NT2/D1 (cell line): Measurements from ENCODE around the gene COX19.

Source experiments
- DNase-seq: peaks from one replicate; pipeline ENCODE4 v3.0.0-alpha.2; 2011; ENCODE audit warnings: low read depth, low spot score
- H3K27me3 ChIP-seq: 2 replicates; pipeline ENCODE4 v1.6.0; 2011; ENCODE audit warnings: mild to moderate bottlenecking; ENCODE audit not compliant: insufficient read length, insufficient read depth
- H3K36me3 ChIP-seq: 2 replicates; pipeline ENCODE4 v1.6.1; 2011; ENCODE audit warnings: mild to moderate bottlenecking, low read length, mixed read lengths; ENCODE audit not compliant: insufficient read depth, insufficient read length
- H3K4me1 ChIP-seq: 2 replicates; pipeline ENCODE4 v1.5.1; 2011; ENCODE audit not compliant: insufficient read depth, insufficient read length
- H3K4me3 ChIP-seq: 2 replicates; pipeline ENCODE4 v1.5.1; 2011; ENCODE audit warnings: low read depth; ENCODE audit not compliant: insufficient read length
- H3K9ac ChIP-seq: 2 replicates; pipeline ENCODE4 v1.6.0; 2011; ENCODE audit warnings: low read depth; ENCODE audit not compliant: insufficient read length
- H3K9me3 ChIP-seq: 2 replicates; pipeline ENCODE4 v1.5.1; 2011; ENCODE audit warnings: mild to moderate bottlenecking, low read length; ENCODE audit not compliant: insufficient read depth
- SUZ12 ChIP-seq: IDR thresholded peaks from 2 replicates; pipeline ENCODE4 v1.6.1; 2011; ENCODE audit not compliant: insufficient read length, insufficient read depth; ENCODE audit errors: extremely low read depth
- YY1 ChIP-seq: IDR thresholded peaks from 2 replicates; pipeline ENCODE4 v1.6.1; 2011; ENCODE audit not compliant: insufficient read length, insufficient read depth
- ZNF274 ChIP-seq: IDR thresholded peaks from 2 replicates; pipeline ENCODE4 v1.6.1; 2011; ENCODE audit warnings: mild to moderate bottlenecking, low read depth, low read length

COX19 gene

DNA sequence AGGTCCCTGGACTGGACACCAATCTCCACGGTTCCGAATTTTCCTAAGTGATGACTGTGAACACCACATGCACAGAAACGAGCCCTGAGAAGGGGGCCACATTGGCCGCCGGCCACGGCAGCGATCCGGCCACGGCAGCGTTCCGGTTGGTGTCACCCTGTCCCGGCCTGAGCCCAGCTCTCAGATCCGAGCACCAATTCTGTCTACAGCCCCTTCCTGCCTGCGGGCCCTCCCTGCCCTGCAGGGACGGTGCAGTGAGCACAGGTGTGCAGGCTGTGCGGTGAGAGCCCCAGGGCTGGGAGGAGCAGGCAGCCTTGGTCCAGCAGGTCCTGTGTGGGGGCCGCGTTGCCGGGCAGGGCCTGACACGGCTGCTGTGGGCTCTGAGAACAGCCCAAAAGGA is 39.3 kb upstream of the COX19 start:
- no peaks in the 10 kb centered on the region for H3K9me3 ChIP-seq
- H3K9ac ChIP-seq = no peak overlapping the region
- TF ChIP-seq SUZ12 = no peak
- no peak for TF ChIP-seq ZNF274
- TF ChIP-seq YY1 = no peak
- H3K4me3 ChIP-seq = no peak overlapping the region
- no peaks in the 10 kb centered on the region for H3K27me3 ChIP-seq
- DNase-seq = no peak
- peaks cover 17% of the 10 kb centered on the region for H3K4me1 ChIP-seq
- H3K36me3 ChIP-seq = peaks cover 35% of the 10 kb centered on the region

DNA sequence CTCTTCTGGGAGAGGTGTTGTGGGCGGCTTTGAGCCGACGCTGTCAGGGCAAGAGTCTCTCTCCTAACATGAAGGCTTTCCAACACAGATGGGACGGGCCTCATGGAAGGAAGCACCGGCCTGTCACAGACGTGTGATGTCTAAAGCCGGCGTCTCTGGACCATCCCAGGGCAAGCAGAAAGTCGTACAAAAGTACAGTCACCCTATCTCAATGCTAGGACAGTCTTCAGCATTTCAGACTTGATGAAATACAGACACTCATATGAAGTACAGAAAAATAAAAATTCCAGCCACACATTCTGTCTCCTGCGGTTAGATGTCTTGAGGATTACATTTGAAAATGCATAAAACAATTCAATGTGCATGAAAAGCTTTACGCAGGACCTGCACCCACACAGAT is 38.2 kb upstream of the COX19 start:
- Histone ChIP-seq H3K9ac (no peak overlapping the region), H3K9me3 (no peaks in the 10 kb centered on the region), H3K4me1 (peaks cover 20% of the 10 kb centered on the region), H3K27me3 (no peaks in the 10 kb centered on the region), H3K36me3 (peaks cover 37% of the 10 kb centered on the region), H3K4me3 (no peak overlapping the region)
- TF ChIP-seq ZNF274 = no peak
- TF ChIP-seq SUZ12 = no peak
- no peak for TF ChIP-seq YY1
- no peak for DNase-seq

DNA sequence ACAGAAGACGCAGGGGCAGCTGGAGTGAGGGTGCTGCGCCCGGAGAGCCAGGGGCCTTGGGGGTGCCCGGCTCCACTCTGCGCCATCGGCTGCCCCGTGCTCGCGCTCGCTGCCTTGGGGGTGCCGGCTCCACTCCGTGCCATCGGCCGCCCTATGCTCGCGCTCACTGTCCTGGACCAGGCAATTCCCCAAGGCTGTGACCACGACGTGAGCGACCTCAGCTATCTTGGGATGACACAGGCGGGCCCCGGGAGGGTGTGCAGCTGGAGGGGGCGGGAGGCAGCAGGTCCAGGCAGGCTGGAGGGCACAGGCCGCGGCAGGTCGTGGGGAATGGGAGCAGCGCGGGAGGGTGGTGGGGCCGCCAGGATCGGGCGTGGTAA is 37.4 kb upstream of the COX19 start:
- Histone ChIP-seq H3K4me1 (peaks cover 19% of the 10 kb centered on the region), H3K27me3 (no peaks in the 10 kb centered on the region), H3K9ac (peak overlapping the region; percentile 1), H3K9me3 (no peaks in the 10 kb centered on the region), H3K4me3 (no peak overlapping the region), H3K36me3 (peaks cover 39% of the 10 kb centered on the region)
- DNase-seq = no peak
- no peak for TF ChIP-seq SUZ12
- TF ChIP-seq ZNF274 = no peak
- TF ChIP-seq YY1 = no peak

DNA sequence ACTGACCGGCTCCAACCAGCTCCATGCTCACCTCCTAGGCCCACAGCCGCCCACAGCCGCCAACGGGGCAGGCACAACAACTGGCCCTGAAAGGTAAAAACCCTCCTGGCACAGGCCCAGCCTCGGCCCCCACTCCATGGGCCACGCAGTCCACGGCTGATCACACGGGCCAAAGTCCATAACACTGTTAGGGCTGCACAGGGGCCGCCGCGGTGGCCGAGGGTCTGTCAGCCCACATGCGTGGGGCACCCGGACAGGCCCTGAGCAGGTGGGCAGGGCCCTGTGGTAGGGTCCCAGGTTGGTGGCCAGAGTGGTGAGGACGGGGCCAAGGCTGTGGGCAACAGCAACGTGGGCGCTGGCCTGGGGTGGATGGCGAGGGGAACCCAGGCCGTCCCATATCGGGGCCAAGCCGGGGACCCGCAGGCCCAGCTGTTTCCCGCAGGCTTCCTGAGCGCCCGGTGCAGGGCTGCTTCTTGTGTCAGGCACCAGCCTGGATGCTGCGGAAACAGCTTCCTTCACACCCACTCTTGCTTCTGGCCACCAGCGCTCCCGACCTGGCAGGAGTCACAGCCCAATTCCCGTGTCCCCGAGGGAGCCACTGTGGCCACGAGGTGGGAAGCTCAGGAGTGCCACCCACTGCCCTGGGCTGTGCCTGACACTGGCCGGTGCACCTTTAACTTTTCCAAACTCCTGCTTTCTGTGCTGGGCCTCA is 36.8 kb upstream of the COX19 start:
- Histone ChIP-seq H3K9ac (peak overlapping the region; percentile 1), H3K4me1 (peaks cover 19% of the 10 kb centered on the region), H3K36me3 (peaks cover 40% of the 10 kb centered on the region), H3K27me3 (no peaks in the 10 kb centered on the region), H3K4me3 (no peak overlapping the region), H3K9me3 (no peaks in the 10 kb centered on the region)
- no peak for DNase-seq
- TF ChIP-seq YY1 = no peak
- TF ChIP-seq ZNF274 = no peak
- TF ChIP-seq SUZ12 = no peak

DNA sequence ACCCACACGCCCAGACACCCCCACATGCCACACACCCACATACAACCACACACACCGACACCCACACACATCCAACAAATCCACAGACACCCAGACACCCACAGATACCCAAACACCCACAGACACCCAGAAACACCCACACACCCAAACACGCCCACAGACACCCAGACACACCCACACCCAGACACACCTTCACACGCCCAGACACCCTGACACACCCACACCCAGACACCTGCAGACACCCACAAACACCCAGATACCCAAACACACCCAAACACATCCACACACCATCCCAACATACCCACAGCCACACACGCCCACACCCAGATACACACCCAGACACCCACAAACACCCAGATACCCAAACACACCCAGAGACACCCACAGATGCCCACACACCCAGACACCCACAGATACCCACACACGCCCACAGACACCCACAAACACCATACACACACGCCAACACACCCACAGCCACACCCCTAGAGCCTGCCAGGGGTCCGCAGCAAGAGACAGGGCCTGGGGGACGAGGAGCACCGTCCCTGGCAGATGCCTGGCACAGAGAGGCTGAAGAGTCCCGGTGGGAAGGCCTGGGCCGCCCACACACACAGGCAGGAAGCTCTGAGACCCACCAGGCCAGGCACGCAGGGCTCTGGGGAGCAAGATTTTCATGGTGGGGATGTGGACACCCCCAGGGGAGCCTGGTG is 36.1 kb upstream of the COX19 start:
- H3K36me3 ChIP-seq = peaks cover 43% of the 10 kb centered on the region
- H3K9ac ChIP-seq = no peak overlapping the region
- DNase-seq = no peak
- no peaks in the 10 kb centered on the region for H3K27me3 ChIP-seq
- no peaks in the 10 kb centered on the region for H3K9me3 ChIP-seq
- H3K4me3 ChIP-seq = no peak overlapping the region
- TF ChIP-seq SUZ12 (no peak), YY1 (no peak), ZNF274 (no peak)
- peaks cover 16% of the 10 kb centered on the region for H3K4me1 ChIP-seq

DNA sequence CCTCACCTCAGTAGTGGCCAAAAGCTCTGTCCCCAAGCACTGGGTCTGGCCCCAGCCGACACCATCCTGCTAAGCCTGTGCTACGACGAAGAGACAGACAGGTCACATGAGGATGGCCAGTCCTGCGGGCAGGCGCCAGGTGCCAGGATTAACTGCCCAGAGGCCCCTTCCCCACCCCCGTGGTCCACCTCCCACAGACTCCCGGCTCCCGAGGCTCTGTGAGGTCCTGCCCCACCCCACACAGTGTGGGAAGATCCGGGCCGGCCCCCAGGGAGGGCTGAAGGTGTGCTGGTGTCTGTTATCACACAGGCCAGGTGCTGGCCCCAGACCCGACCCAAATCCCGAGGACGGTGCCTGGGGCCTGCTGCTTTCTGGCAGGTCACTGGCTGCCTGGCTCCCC is 34.9 kb upstream of the COX19 start:
- H3K9me3 ChIP-seq = no peaks in the 10 kb centered on the region
- no peak for DNase-seq
- peak overlapping the region; percentile 32 for H3K9ac ChIP-seq
- no peak for TF ChIP-seq ZNF274
- H3K27me3 ChIP-seq = no peaks in the 10 kb centered on the region
- peaks cover 12% of the 10 kb centered on the region for H3K4me1 ChIP-seq
- H3K4me3 ChIP-seq = no peak overlapping the region
- H3K36me3 ChIP-seq = peaks cover 47% of the 10 kb centered on the region

DNA sequence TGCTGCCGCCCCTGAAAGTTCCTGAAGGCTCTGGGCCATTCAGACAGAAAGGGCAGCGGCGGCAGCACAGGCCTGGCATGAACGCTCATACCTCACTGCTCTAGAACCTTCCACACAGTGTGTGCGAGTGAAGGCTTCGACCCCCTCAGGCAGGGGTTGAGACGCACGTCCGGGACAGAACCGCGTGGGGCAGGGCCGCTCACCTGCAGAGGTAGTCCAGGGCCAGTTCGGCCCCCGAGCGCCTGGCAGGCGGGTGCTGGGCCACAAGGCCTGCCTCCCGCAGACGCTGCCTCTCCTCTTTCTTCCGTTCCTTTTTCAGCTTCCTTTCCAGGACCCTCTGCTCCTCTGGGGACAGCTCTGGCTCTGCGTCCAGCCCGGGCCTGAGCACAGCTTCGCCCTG is 34.4 kb upstream of the COX19 start:
- Histone ChIP-seq H3K4me3 (no peak overlapping the region), H3K9ac (no peak overlapping the region), H3K9me3 (no peaks in the 10 kb centered on the region), H3K27me3 (no peaks in the 10 kb centered on the region), H3K4me1 (peaks cover 11% of the 10 kb centered on the region), H3K36me3 (peaks cover 47% of the 10 kb centered on the region)
- no peak for DNase-seq
- TF ChIP-seq SUZ12 (no peak), ZNF274 (no peak), YY1 (no peak)
